GM12891 (cell line): ENCODE data around the gene C1QTNF8.

Experiments used
- PAX5 ChIP-seq: IDR thresholded peaks from 2 replicates; pipeline ENCODE4 v1.6.1; 2011; ENCODE audit warnings: low read length, moderate library complexity, mild to moderate bottlenecking; ENCODE audit not compliant: insufficient read depth, severe bottlenecking
- POLR2A ChIP-seq: IDR thresholded peaks from 2 replicates; pipeline ENCODE4 v1.6.1; 2011; ENCODE audit warnings: low read depth, low read length, control low read depth
- POLR2AphosphoS5 ChIP-seq: IDR thresholded peaks from 2 replicates; pipeline ENCODE4 v1.6.1; 2011; ENCODE audit warnings: low read depth, low read length, control low read depth
- SPI1 ChIP-seq: IDR thresholded peaks from 2 replicates; pipeline ENCODE4 v1.6.1; 2011; ENCODE audit warnings: low read depth, low read length, control low read depth
- TAF1 ChIP-seq: IDR thresholded peaks from 2 replicates; pipeline ENCODE4 v1.6.1; 2011; ENCODE audit warnings: low read depth, low read length, control low read depth

DNA sequence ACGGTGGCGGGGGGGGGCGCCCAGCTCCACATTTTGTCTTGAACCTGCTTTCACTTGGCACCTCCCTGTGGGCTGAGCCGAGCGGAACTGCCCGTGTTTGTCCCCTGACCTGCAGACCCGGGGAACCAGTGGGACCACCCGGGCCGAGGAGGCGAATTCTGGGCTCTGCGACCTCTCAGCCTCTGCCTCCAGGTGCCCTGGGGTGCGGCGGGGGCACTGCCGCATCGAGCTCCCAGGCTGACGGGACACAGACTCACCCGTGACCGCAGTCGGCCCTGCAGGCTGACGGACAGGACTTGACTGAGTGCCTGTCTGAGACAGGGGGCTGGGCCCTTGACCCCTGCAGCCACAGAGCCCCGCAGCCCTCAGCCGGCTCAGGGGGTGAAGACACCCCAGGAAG, 11.1 kb upstream of the C1QTNF8 start:
- TF ChIP-seq POLR2A (no peak), POLR2AphosphoS5 (no peak), PAX5 (no peak), TAF1 (no peak), SPI1 (no peak)
